Measurements from ENCODE around the gene ANKRD60.

The ANKRD60 gene

GRCh38 chr20:58171796-58172425 is 56.5 kb downstream of the ANKRD60 start:
- Mint-ChIP-seq H3K4me3 (no peak overlapping the region), H3K36me3 (no peaks in the 10 kb centered on the region), H3K9me3 (no peaks in the 10 kb centered on the region), H3K27me3 (no peaks in the 10 kb centered on the region), H3K27ac (no peak overlapping the region), H3K4me1 (peaks cover 19% of the 10 kb centered on the region)

GRCh38 chr20:58169450-58169849 is 59.0 kb downstream of the ANKRD60 start:
- Mint-ChIP-seq H3K9me3 (no peaks in the 10 kb centered on the region), H3K4me1 (peaks cover 16% of the 10 kb centered on the region), H3K4me3 (no peak overlapping the region)

GRCh38 chr20:58168843-58169242 is 59.6 kb downstream of the ANKRD60 start:
- H3K27ac Mint-ChIP-seq = no peak overlapping the region
- no peak overlapping the region for H3K4me3 Mint-ChIP-seq
- H3K4me1 Mint-ChIP-seq = peaks cover 10% of the 10 kb centered on the region
- no peaks in the 10 kb centered on the region for H3K27me3 Mint-ChIP-seq
- no peaks in the 10 kb centered on the region for H3K36me3 Mint-ChIP-seq
- H3K9me3 Mint-ChIP-seq = no peaks in the 10 kb centered on the region

More at GRCh38 chr20:58169450-58169849, 59.0 kb downstream of the ANKRD60 start:
- H3K27me3 Mint-ChIP-seq = no peaks in the 10 kb centered on the region
- H3K36me3 Mint-ChIP-seq = no peaks in the 10 kb centered on the region
- no peak overlapping the region for H3K27ac Mint-ChIP-seq

GRCh38 chr20:58167759-58168158 is 60.7 kb downstream of the ANKRD60 start:
- peaks cover 4% of the 10 kb centered on the region for H3K4me1 Mint-ChIP-seq
- H3K27me3 Mint-ChIP-seq = no peaks in the 10 kb centered on the region
- H3K4me3 Mint-ChIP-seq = no peak overlapping the region

More at GRCh38 chr20:58167759-58168158, 60.7 kb downstream of the ANKRD60 start:
- Mint-ChIP-seq H3K27ac (no peak overlapping the region), H3K9me3 (no peaks in the 10 kb centered on the region), H3K36me3 (no peaks in the 10 kb centered on the region)

All from activated naive CD4-positive, alpha-beta T cell treated with anti-CD3 and anti-CD28 coated beads, Interleukin-2, amount 50 U/mL, for 24 hours (primary cell).